Neural cell (in vitro differentiated cells): ENCODE data around the gene MTFMT. TPM values are rescaled to one million over a fixed set of nuclear protein-coding genes. Genes with fewer than 3 reads are reported as not detected.

Source experiments
- H2AFZ ChIP-seq: fragments of 200-600, 300-800 bp; sonication (generic), shearing (Covaris generic); 2 replicates; pipeline ENCODE4 v1.6.0; 2014; ENCODE audit warnings: low read depth, mild to moderate bottlenecking, antibody characterized with exemption, low read length, moderate library complexity
- H3F3A ChIP-seq: fragments of 200-600 bp; shearing (Covaris generic); 2 replicates; pipeline ENCODE4 v1.6.1; 2016; ENCODE audit warnings: mild to moderate bottlenecking, moderate library complexity, mixed read lengths, antibody characterized with exemption, low read length; ENCODE audit not compliant: insufficient read depth, poor library complexity, severe bottlenecking
- H3K27ac ChIP-seq: fragments of 200-600, 300-800 bp; sonication (generic), shearing (Covaris generic); 2 replicates; pipeline ENCODE4 v1.5.1; 2014; ENCODE audit warnings: mild to moderate bottlenecking, low read length, moderate library complexity
- H3K27me3 ChIP-seq: fragments of 300-800, 200-600 bp; sonication (generic), shearing (Covaris generic); 2 replicates; pipeline ENCODE4 v1.6.0; 2014; ENCODE audit warnings: mild to moderate bottlenecking, low read depth, low read length, moderate library complexity; ENCODE audit not compliant: insufficient read depth
- H3K36me3 ChIP-seq: fragments of 300-800, 200-600 bp; sonication (generic), shearing (Covaris generic); 2 replicates; pipeline ENCODE4 v1.5.1; 2014; ENCODE audit warnings: mild to moderate bottlenecking, antibody characterized with exemption, low read length, moderate library complexity; ENCODE audit not compliant: insufficient read depth
- H3K4me2 ChIP-seq: fragments of 300-800, 200-600 bp; sonication (generic), shearing (Covaris generic); 2 replicates; pipeline ENCODE4 v1.6.0; 2014; ENCODE audit warnings: mild to moderate bottlenecking, low read length
- H3K4me3 ChIP-seq: fragments of 300-800, 200-600 bp; sonication (generic), shearing (Covaris generic); 2 replicates; pipeline ENCODE4 v1.5.1; 2014; ENCODE audit warnings: mild to moderate bottlenecking, low read length, moderate library complexity
- H3K79me2 ChIP-seq: fragments of 200-600 bp; shearing (Covaris generic); replicated peaks from 2 replicates; pipeline ENCODE4 v1.6.0; 2014; ENCODE audit warnings: mild to moderate bottlenecking, low read length, moderate library complexity; ENCODE audit not compliant: insufficient read depth
- H3K9ac ChIP-seq: fragments of 300-800, 200-600 bp; sonication (generic), shearing (Covaris generic); 2 replicates; pipeline ENCODE4 v1.6.1; 2016; ENCODE audit warnings: mild to moderate bottlenecking, low read length, mixed read lengths
- H3K9me2 ChIP-seq: fragments of 200-600 bp; shearing (Covaris generic); 2 replicates; pipeline ENCODE4 v1.6.1; 2016; ENCODE audit warnings: mild to moderate bottlenecking, low read length, mixed read lengths; ENCODE audit not compliant: insufficient read depth
- H3K9me3 ChIP-seq: fragments of 200-600, 300-800 bp; sonication (generic), shearing (Covaris generic); 2 replicates; pipeline ENCODE4 v1.6.1; 2016; ENCODE audit warnings: mild to moderate bottlenecking, mixed run types, low read length, moderate library complexity, mixed read lengths
- H4K20me1 ChIP-seq: fragments of 200-600 bp; shearing (Covaris generic); 2 replicates; pipeline ENCODE4 v1.6.1; 2016; ENCODE audit warnings: mild to moderate bottlenecking, mixed run types; ENCODE audit not compliant: insufficient read depth
- CTCF ChIP-seq: fragments of 450-650 bp; IDR thresholded peaks from 2 replicates; pipeline ENCODE4 v1.5.1; 2014; ENCODE audit warnings: antibody characterized with exemption, mild to moderate bottlenecking, moderate library complexity; ENCODE audit not compliant: poor library complexity, severe bottlenecking
- EP300 ChIP-seq: fragments of 450-650 bp; conservative IDR thresholded peaks from 2 replicates; pipeline ENCODE4 v1.6.1; 2014; ENCODE audit warnings: antibody characterized with exemption, mild to moderate bottlenecking, moderate library complexity; ENCODE audit not compliant: poor library complexity, severe bottlenecking
- EZH2 ChIP-seq: fragments of 200-600, 300-800 bp; shearing (Covaris generic), sonication (generic); IDR thresholded peaks from 2 replicates; pipeline ENCODE4 v1.6.1; 2014; ENCODE audit warnings: antibody characterized with exemption, low read length, borderline replicate concordance, mild to moderate bottlenecking; ENCODE audit not compliant: insufficient read depth, poor library complexity, severe bottlenecking
- MXI1 ChIP-seq: fragments of 450-650 bp; conservative IDR thresholded peaks from 2 replicates; pipeline ENCODE4 v1.6.1; 2014; ENCODE audit warnings: antibody characterized with exemption, mild to moderate bottlenecking; ENCODE audit not compliant: poor library complexity, severe bottlenecking
- POLR2AphosphoS5 ChIP-seq: IDR thresholded peaks from 2 replicates; pipeline ENCODE4 v1.6.1; 2012
- RAD21 ChIP-seq: fragments of 450-650 bp; conservative IDR thresholded peaks from 2 replicates; pipeline ENCODE4 v1.6.1; 2014; ENCODE audit warnings: antibody characterized with exemption, mild to moderate bottlenecking, moderate library complexity
- REST ChIP-seq: IDR thresholded peaks from 2 replicates; pipeline ENCODE4 v1.6.1; 2012; ENCODE audit warnings: borderline replicate concordance
- SMC3 ChIP-seq: fragments of 450-650 bp; conservative IDR thresholded peaks from 2 replicates; pipeline ENCODE4 v1.6.1; 2014; ENCODE audit warnings: antibody characterized with exemption, mild to moderate bottlenecking, moderate library complexity; ENCODE audit not compliant: poor library complexity
- TAF1 ChIP-seq: IDR thresholded peaks from 2 replicates; pipeline ENCODE4 v1.6.1; 2012; ENCODE audit warnings: low read depth
- polyA plus RNA-seq: library from polyadenylated mRNA; depleted of rRNA; stranded (reverse); fragments of >200 nt; gene quantifications from 2 replicates; pipeline ENCODE4 v1.2.3, GENCODE V29; 2014

Gene MTFMT
- polyA plus RNA-seq, 1 donor from 2014 or later: 21.3 TPM

- Histone ChIP-seq H4K20me1 (no peaks in the 10 kb centered on the region), H3K36me3 (no peaks in the 10 kb centered on the region), H3F3A (no peaks in the 10 kb centered on the region), H3K27me3 (no peaks in the 10 kb centered on the region), H3K4me3 (no peak overlapping the region), H3K9me3 (no peaks in the 10 kb centered on the region), H3K4me2 (no peak overlapping the region), H2AFZ (no peak overlapping the region), H3K27ac (no peak overlapping the region), H3K9ac (no peak overlapping the region), H3K79me2 (no peaks in the 10 kb centered on the region), H3K9me2 (no peaks in the 10 kb centered on the region)
- TF ChIP-seq REST: no peak
- no peak for TF ChIP-seq POLR2AphosphoS5
- TF ChIP-seq SMC3: no peak
- TF ChIP-seq TAF1: no peak
- TF ChIP-seq RAD21: no peak
- no peak for TF ChIP-seq CTCF
- no peak for TF ChIP-seq MXI1
Observed at GRCh38 chr15:65042776-65043327, 13.4 kb upstream of the MTFMT start.

- no peak overlapping the region for H3K4me3 ChIP-seq
- H3K4me2 ChIP-seq: no peak overlapping the region
- H3K36me3 ChIP-seq: no peaks in the 10 kb centered on the region
- H3K79me2 ChIP-seq: no peaks in the 10 kb centered on the region
- no peak overlapping the region for H2AFZ ChIP-seq
- TF ChIP-seq REST: no peak
- TF ChIP-seq SMC3: no peak
- no peak for TF ChIP-seq EP300
- TF ChIP-seq RAD21: no peak
- no peak for TF ChIP-seq EZH2
- TF ChIP-seq TAF1: no peak
- no peak for TF ChIP-seq CTCF
- no peak for TF ChIP-seq POLR2AphosphoS5
- no peak for TF ChIP-seq MXI1
- H3K27me3 ChIP-seq: no peaks in the 10 kb centered on the region
- no peak overlapping the region for H3K9ac ChIP-seq
- H3F3A ChIP-seq: no peaks in the 10 kb centered on the region
- no peaks in the 10 kb centered on the region for H3K9me2 ChIP-seq
- no peaks in the 10 kb centered on the region for H3K9me3 ChIP-seq
- no peaks in the 10 kb centered on the region for H4K20me1 ChIP-seq
- H3K27ac ChIP-seq: no peak overlapping the region
Observed at GRCh38 chr15:65041787-65042186, 12.3 kb upstream of the MTFMT start.
